GM19351 (cell line): Measurements from ENCODE around the gene SPRY1.

Experiments
- ATAC-seq: cut with Tn5 transposase; IDR thresholded peaks from one replicate; pipeline ENCODE4 v1.9.1; 2021; ENCODE audit warnings: mild to moderate bottlenecking, moderate library complexity; ENCODE audit not compliant: unreplicated experiment

Gene SPRY1

GRCh38 chr4:123406872-123407271 is 10.3 kb downstream of the SPRY1 start:
- ATAC-seq: no peak

- ATAC-seq: no peak
Measured at GRCh38 chr4:123408471-123409084, 12.0 kb downstream of the SPRY1 start.

- ATAC-seq: no peak
Measured at GRCh38 chr4:123409334-123409733, 12.7 kb downstream of the SPRY1 start.

GRCh38 chr4:123411514-123411913 is 14.9 kb downstream of the SPRY1 start:
- ATAC-seq: no peak

GRCh38 chr4:123412091-123412505 is 15.5 kb downstream of the SPRY1 start:
- ATAC-seq: peak; percentile 93

GRCh38 chr4:123412700-123413512 is 16.3 kb downstream of the SPRY1 start:
- ATAC-seq: no peak

GRCh38 chr4:123415576-123415975 is 19.0 kb downstream of the SPRY1 start:
- no peak for ATAC-seq

- no peak for ATAC-seq
Measured at GRCh38 chr4:123415977-123416376, 19.4 kb downstream of the SPRY1 start.

- no peak for ATAC-seq
Measured at GRCh38 chr4:123417813-123418212, 21.2 kb downstream of the SPRY1 start.

GRCh38 chr4:123418351-123418931 is 21.8 kb downstream of the SPRY1 start:
- peak; percentile 63 for ATAC-seq

- no peak for ATAC-seq
Measured at GRCh38 chr4:123419885-123420755, 23.5 kb downstream of the SPRY1 start.

GRCh38 chr4:123421227-123421936 is 24.8 kb downstream of the SPRY1 start:
- no peak for ATAC-seq

GRCh38 chr4:123421937-123422781 is 25.6 kb downstream of the SPRY1 start:
- ATAC-seq: no peak

- ATAC-seq: no peak
Measured at GRCh38 chr4:123423819-123424218, 27.2 kb downstream of the SPRY1 start.

- no peak for ATAC-seq
Measured at GRCh38 chr4:123427951-123428350, 31.4 kb downstream of the SPRY1 start.

- ATAC-seq: no peak
Measured at GRCh38 chr4:123430031-123430430, 33.4 kb downstream of the SPRY1 start.

GRCh38 chr4:123430501-123430900 is 33.9 kb downstream of the SPRY1 start:
- ATAC-seq: no peak

- ATAC-seq: no peak
Measured at GRCh38 chr4:123433573-123433972, 37.0 kb downstream of the SPRY1 start.

- ATAC-seq: no peak
Measured at GRCh38 chr4:123433976-123434375, 37.4 kb downstream of the SPRY1 start.
